Measurements from ENCODE around the gene KIF2C.
"Not testable (repeated sequence)": the region's sequence is repeated elsewhere in the genome, so short reads cannot be mapped to it uniquely, and the experiment has no call there.

KIF2C gene

GRCh38 chr1:44812822-44813543, 73.3 kb downstream of the KIF2C start:
- no peak for DNase-seq (ENCODE audit: low spot score)
- TF ChIP-seq, protein P1, sequence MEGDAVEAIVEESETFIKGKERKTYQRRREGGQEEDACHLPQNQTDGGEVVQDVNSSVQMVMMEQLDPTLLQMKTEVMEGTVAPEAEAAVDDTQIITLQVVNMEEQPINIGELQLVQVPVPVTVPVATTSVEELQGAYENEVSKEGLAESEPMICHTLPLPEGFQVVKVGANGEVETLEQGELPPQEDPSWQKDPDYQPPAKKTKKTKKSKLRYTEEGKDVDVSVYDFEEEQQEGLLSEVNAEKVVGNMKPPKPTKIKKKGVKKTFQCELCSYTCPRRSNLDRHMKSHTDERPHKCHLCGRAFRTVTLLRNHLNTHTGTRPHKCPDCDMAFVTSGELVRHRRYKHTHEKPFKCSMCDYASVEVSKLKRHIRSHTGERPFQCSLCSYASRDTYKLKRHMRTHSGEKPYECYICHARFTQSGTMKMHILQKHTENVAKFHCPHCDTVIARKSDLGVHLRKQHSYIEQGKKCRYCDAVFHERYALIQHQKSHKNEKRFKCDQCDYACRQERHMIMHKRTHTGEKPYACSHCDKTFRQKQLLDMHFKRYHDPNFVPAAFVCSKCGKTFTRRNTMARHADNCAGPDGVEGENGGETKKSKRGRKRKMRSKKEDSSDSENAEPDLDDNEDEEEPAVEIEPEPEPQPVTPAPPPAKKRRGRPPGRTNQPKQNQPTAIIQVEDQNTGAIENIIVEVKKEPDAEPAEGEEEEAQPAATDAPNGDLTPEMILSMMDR (IDR thresholded peaks at IDR 0.05; ENCODE audit: borderline replicate concordance, control extremely low read depth, extremely low read depth, insufficient read depth, missing control alignments), result no peak
- in situ Hi-C loops (cut with MboI; ENCODE audit: low sequenced_read_pairs, unreplicated experiment), result no loop called here

- in situ Hi-C loops (cut with MboI; ENCODE audit: low sequenced_read_pairs, unreplicated experiment); DNase-seq (ENCODE audit: low spot score): not testable (repeated sequence)
Measured at GRCh38 chr1:44815926-44816325, 76.3 kb downstream of the KIF2C start.

DNA sequence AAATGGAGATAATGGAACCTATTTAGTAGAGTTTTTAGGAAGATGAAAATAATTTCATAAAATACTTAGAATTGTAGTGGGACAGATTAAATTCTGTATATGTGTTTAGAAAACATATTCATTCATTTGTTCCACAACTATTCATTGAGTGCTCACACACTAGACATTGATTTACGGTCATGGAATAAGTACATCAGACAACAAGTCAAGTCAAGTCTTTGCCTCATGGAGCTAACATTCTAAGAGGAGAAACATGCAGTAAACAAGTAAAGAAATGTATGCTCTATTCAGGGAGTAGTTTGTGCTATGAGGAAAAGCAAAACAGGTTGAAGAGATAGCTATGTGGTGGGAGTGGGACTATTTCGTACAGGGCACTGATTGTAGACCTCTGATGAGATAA, 77.7 kb downstream of the KIF2C start:
- no peak for DNase-seq (ENCODE audit: low spot score)
- in situ Hi-C loops (cut with MboI; ENCODE audit: low sequenced_read_pairs, unreplicated experiment), result no loop called here
- TF ChIP-seq, protein P1 (IDR thresholded peaks at IDR 0.05; ENCODE audit: borderline replicate concordance, control extremely low read depth, extremely low read depth, insufficient read depth, missing control alignments), result no peak

Measured in GM13976 (cell line).